CD4-positive, alpha-beta T cell treated with Interleukin-15 for 4 hours (primary cell): ENCODE results near the gene SMIM44.
"Not testable (repeated sequence)": the region's sequence is repeated elsewhere in the genome, so short reads cannot be mapped to it uniquely, and the experiment has no call there.

Experiments
- DNase-seq: peaks from one replicate; pipeline ENCODE4 v3.0.0-alpha.2; 2020; ENCODE audit warnings: low spot score

Gene SMIM44

GRCh38 chr19:3457528-3458228 is 25.6 kb downstream of the SMIM44 start:
- DNase-seq: no peak

- DNase-seq: no peak
Observed at GRCh38 chr19:3456925-3457527, 26.2 kb downstream of the SMIM44 start.

DNA sequence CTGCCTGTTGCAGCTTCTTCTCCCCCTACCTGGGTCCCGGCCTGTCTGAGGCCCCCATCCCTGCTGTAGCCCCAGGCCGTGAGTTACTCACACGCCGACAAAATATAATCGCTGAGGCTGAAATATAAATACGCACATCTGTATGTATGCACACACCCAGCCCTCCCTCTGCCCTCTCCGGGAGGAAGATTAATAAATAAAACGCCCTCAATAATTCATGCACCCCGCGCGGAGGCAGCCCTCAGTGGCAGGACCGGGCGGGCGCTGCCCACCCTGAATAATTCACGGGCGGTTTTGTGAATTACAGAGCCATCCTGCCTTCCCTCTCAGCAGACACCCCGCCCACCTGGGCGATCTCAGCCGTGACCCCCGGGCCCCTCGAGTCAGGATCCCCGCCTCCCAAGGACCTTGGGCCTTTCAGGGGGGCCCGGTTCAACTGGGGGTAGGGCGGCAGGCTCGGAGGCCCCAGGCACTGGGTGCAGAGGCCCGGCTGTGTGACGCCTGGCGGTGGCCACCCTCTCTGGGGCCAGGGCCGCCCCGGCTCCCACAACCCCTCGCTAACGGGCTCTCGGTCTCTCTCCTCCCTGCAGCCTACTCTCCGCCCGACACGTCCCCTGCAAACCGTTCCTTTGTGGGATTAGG is 27.2 kb downstream of the SMIM44 start:
- no peak for DNase-seq

DNA sequence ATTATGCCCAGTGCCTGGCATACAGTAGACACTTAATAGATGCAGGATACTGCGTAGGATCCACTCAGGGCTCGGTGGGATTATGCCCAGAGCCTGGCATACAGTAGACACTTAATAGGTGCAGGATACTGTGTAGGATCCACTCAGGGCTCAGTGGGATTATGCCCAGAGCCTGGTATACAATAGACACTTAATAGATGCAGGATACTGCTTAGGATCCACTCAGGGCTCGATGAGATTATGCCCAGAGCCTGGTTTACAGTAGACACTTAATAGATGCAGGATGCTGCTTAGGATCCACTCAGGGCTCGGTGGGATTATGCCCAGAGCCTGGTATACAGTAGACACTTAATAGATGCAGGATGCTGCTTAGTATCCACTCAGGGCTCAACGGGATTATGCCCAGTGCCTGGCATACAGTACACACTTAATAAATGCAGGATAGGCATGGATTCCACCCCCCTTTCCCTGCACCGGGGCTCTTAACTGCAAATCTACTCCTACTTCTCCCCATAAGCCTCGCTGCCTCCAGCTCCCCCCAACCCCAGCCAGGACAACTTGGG is 27.8 kb downstream of the SMIM44 start:
- no peak for DNase-seq

DNA sequence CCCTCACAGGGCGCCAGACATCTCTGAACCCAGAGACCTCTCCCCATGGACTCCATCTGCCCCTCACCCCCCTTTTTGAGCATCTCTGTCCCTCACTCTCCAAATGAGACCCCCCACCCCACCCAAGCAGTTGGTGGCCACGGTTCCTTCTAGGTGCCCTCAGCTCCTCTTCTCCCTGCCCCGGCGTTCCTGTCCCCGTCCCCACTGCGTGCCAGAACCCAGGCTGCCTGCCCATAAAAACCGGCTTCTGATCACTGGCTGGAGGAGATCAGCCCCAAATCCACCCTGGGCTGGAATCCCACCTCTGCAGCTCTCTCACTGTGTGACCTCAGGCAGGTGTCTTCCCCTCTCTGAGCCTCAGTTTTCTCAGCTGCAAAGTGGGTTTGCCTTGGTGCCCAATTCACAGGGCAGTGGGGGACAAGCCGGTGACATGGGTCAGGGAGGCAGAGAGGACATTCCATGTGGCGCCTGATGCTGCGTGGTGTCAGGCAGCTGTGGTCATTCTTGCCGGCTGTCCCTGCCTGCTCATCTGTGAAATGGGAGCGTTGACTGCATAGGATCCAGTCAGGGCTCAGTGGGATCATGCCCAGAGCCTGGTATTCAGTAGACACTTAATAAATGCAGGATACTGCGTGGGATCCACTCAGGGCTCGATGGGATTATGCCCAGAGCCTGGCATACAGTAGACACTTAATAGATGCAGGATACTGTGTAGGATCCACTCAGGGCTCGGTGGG is 28.4 kb downstream of the SMIM44 start:
- DNase-seq: no peak

DNA sequence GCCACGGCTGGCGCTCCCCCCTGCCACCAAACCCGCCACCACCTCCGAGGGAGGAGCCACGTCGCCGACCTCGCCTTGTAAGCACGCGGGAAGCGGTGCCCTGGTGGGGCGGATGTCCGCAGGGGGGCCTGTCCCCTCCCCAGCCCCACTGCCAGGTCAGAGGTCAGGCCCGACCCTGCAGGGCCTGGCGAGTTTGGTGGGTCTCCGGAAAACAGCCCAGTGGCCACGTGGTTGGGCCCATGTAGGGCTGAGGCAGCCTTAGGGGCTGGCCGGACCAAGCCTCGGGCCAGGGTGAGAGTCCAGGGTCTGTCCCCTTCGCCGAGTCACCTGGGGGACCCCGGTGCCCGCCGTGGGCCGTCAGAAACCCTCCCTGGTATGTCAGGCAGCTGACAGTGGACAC is 29.4 kb downstream of the SMIM44 start:
- DNase-seq: no peak

- DNase-seq: not testable (repeated sequence)
Observed at GRCh38 chr19:3452942-3453214, 30.4 kb downstream of the SMIM44 start.

GRCh38 chr19:3452171-3452941 is 30.9 kb downstream of the SMIM44 start:
- no peak for DNase-seq

DNA sequence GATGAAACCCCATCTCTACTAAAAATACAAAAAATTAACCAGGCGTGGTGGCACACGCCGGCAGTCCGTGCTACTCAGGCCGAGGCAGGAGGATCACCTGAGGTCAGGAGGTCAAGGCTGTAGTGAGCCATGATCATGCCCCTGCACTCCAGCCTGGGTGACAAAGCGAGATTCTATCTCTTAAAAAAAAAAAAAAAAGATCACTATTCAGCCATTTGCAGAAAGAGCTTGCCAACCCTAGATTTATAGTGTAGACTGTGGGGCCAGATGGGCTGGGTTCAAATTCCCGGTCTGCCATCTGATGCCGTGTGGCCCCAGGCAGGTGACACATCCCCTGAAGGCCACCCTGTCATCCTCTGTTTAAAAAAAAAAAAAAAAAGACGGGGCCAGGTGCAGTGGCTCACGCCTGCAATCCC is 31.8 kb downstream of the SMIM44 start:
- no peak for DNase-seq

GRCh38 chr19:3450796-3451411 is 32.3 kb downstream of the SMIM44 start:
- no peak for DNase-seq

DNA sequence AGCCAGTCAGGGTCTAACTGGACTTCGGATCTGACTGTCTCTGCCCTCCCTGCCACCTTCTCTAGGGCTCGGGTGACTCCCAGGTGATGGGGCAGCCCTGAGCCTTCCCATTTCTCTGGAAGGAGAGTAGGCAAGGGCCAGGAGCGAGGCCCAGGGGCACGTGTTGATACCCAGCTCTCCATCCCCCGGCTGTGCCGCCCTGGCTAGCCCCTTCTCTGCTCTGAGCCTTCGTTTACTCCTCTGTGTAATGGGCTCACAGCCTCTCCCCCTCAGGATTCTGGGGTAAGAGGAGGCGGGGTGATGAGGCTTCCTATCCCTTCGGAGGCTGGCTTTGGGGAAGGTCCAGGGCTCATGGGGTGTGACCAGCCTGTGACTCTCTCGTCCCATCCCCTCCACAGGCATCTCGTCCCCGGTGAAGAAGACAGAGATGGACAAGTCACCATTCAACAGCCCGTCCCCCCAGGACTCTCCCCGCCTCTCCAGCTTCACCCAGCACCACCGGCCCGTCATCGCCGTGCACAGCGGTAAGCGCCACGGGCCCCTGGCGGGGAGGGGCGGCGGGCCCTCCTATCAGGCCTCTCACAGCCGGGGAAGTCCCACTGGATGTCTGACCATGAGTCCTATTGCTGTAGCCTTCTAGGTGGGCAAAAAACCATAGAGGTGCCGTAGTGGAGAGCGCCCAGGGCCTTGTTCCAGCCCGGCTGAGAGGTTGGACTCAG is 34.5 kb downstream of the SMIM44 start:
- DNase-seq: no peak

- not testable (repeated sequence) for DNase-seq
Observed at GRCh38 chr19:3446657-3447056, 36.6 kb downstream of the SMIM44 start.

GRCh38 chr19:3444695-3445234 is 38.5 kb downstream of the SMIM44 start:
- DNase-seq: no peak

- DNase-seq: no peak
Observed at GRCh38 chr19:3443840-3444694, 39.2 kb downstream of the SMIM44 start.

DNA sequence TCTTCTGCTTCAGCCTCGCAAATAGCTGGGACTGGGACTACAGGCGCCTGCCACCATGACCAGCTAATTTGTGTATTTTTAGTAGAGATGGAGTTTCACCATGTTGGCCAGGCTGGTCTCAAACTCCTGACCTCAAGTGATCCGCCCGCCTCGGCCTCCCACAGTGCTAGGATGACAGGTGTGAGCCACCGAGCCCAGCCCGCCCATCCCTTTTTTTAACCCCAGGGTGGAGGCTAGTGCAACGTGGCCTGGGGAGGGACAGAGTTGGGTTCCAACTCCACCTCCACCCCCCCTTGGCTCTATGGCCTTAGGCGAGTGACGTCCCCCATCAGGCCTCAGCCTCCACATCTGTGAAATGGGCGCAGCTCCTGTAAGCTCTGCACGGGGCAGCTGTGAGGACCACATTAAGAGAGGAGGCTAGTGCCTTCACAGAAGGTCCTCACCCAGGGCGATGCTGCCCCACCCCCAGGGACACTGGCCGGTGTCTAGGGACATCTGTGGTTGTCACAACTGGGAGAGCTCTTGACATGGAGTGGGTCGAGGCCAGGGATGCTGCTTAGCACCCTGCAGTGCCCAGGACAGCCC is 40.7 kb downstream of the SMIM44 start:
- DNase-seq: no peak

GRCh38 chr19:3441986-3442329 is 41.3 kb downstream of the SMIM44 start:
- DNase-seq: no peak

DNA sequence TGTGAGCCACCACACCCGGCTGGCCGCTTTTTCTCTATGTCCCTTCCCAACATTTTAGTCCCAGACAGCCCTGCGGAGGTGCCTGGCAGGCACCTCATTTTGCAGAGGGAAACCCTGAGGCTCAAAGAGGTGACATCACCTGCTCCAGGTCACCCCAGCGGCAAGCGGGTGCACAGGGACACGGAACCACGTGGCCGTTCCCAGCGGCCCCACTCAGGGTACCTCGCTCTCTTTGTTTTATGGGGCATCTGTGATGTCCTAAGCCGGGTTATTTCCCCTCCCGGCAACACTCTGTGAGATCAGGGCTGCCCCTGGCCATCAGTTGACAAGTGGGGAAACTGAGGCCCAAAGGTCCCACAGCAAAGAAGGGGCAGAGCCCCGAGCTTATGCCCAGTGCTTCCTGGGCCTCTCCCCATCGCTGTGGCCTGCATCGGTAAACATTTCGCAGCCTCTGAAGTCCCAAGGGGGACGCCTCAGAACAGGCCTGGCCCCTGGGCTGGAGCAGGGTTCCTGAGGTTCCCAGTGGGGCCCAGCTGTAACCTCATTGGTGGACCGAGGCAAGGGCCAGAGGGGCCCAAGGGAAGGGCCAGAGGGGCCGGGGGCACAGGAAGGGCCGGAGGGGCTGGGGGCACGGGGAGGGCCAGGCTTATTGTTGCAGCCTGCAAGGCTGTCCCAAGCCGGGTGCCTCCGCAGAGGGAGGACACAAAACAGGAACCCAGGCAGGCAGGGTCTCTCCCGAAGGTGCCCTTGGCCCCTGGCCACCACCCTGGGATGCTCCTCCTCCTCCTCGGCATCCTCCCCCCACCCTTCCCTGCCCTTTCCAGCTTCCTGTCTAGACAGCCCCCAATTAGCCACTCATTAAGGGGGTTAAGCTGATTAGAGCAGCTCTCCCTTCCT is 41.9 kb downstream of the SMIM44 start:
- DNase-seq: no peak

DNA sequence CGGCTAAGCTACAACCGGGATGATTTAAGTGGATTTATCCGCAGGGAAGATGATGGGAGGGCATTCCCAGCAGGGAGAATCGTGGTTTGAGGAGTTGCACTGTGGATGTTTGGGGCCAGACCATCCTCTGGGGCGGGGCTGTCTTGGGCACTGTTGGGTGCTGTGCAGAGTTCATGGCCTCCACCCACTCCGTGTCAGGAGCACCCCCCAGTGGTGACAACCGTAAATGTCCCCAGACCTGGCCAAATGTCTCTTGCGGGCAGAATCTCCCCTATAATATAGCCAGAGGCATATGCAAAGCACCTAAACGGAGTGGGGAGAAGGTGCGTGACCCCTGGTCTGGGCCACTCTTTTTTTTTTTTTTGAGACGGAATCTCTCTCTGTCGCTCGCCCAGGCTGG is 43.2 kb downstream of the SMIM44 start:
- peak; percentile 63 for DNase-seq
